Hepatocyte (in vitro differentiated cells): ENCODE data around the gene GABBR2. TPM values are rescaled to one million over a fixed set of nuclear protein-coding genes. Genes with fewer than 3 reads are reported as not detected.

Source experiments
- DNase-seq: peaks from one replicate; pipeline ENCODE4 v3.0.0-alpha.2; 2016; ENCODE audit warnings: low spot score
- H2AFZ ChIP-seq: fragments of 200-600 bp; sonication (generic); 2 replicates; pipeline ENCODE4 v1.6.0; 2016; ENCODE audit warnings: antibody characterized with exemption, mild to moderate bottlenecking
- H3K27ac ChIP-seq: fragments of 200-600 bp; sonication (generic); 2 replicates; pipeline ENCODE4 v1.5.1; 2016; ENCODE audit warnings: mild to moderate bottlenecking
- H3K27me3 ChIP-seq: fragments of 200-600 bp; sonication (generic); 2 replicates; pipeline ENCODE4 v1.6.1; 2016
- H3K36me3 ChIP-seq: fragments of 200-600 bp; sonication (generic); replicated peaks from 2 replicates; pipeline ENCODE4 v1.5.1; 2016; ENCODE audit warnings: low read depth; ENCODE audit not compliant: insufficient read depth
- H3K4me1 ChIP-seq: fragments of 200-600 bp; sonication (generic); 2 replicates; pipeline ENCODE4 v1.5.1; 2016; ENCODE audit warnings: mild to moderate bottlenecking, moderate library complexity; ENCODE audit not compliant: insufficient read depth
- H3K4me2 ChIP-seq: fragments of 200-600 bp; sonication (generic); 2 replicates; pipeline ENCODE4 v1.6.0; 2016
- H3K4me3 ChIP-seq: fragments of 200-600 bp; sonication (generic); 2 replicates; pipeline ENCODE4 v1.5.1; 2016; ENCODE audit warnings: mild to moderate bottlenecking
- H3K79me2 ChIP-seq: fragments of 200-600 bp; sonication (generic); 2 replicates; pipeline ENCODE4 v1.6.0; 2017; ENCODE audit warnings: mild to moderate bottlenecking
- H3K9me2 ChIP-seq: fragments of 200-600 bp; sonication (generic); replicated peaks from 2 replicates; pipeline ENCODE4 v1.6.0; 2017; ENCODE audit warnings: mild to moderate bottlenecking; ENCODE audit not compliant: insufficient read depth
- H3K9me3 ChIP-seq: fragments of 200-600 bp; sonication (generic); 2 replicates; pipeline ENCODE4 v1.5.1; 2016; ENCODE audit warnings: low read depth, mild to moderate bottlenecking
- H4K20me1 ChIP-seq: fragments of 200-600 bp; sonication (generic); 2 replicates; pipeline ENCODE4 v1.6.0; 2016; ENCODE audit warnings: mild to moderate bottlenecking; ENCODE audit not compliant: insufficient read depth, poor library complexity, severe bottlenecking
- CTCF ChIP-seq: fragments of 200-600 bp; sonication (generic); IDR thresholded peaks from 2 replicates; pipeline ENCODE4 v1.5.1; 2016; ENCODE audit warnings: antibody characterized with exemption, mild to moderate bottlenecking; ENCODE audit not compliant: poor library complexity
- EZH2 ChIP-seq: fragments of 200-600 bp; sonication (generic); IDR thresholded peaks from 2 replicates; pipeline ENCODE4 v1.6.1; 2016; ENCODE audit warnings: antibody characterized with exemption, mild to moderate bottlenecking, borderline replicate concordance
- EZH2phosphoT487 ChIP-seq: fragments of 200-600 bp; sonication (generic); IDR thresholded peaks from one replicate; pipeline ENCODE4 v1.6.1; 2018; ENCODE audit warnings: antibody characterized with exemption, mild to moderate bottlenecking, low read depth, moderate library complexity; ENCODE audit not compliant: unreplicated experiment, severe bottlenecking
- WGBS: methylation state at CpG from one replicate; pipeline ENCODE4 v1.1.6; 2016; ENCODE audit warnings: low lambda C conversion rate; ENCODE audit errors: missing lambda C conversion rate; 5-methylcytosine and 5-hydroxymethylcytosine counted together
- polyA plus RNA-seq: library from polyadenylated mRNA; unstranded; fragments of >200 nt; fragmentation: Nextera tagmentation; extraction: Ambion mirVana; gene quantifications from 2 replicates; pipeline ENCODE4 v1.2.1, GENCODE V29; 2016
- total RNA-seq: library from RNA; depleted of rRNA; stranded (reverse); fragments of >200 nt; gene quantifications from 2 replicates; pipeline ENCODE4 v1.2.3, GENCODE V29; 2014

GABBR2 gene
- total and polyA plus RNA-seq, 2 experiments from 2014 or later = 0.20 to 0.28 TPM

- Histone ChIP-seq H3K36me3 (no peaks in the 10 kb centered on the region), H3K4me3 (no peak overlapping the region), H3K4me2 (no peak overlapping the region), H3K9me3 (no peaks in the 10 kb centered on the region), H3K27me3 (peaks cover 10% of the 10 kb centered on the region), H3K27ac (no peak overlapping the region), H3K9me2 (no peaks in the 10 kb centered on the region), H3K4me1 (no peaks in the 10 kb centered on the region), H4K20me1 (no peaks in the 10 kb centered on the region), H3K79me2 (no peaks in the 10 kb centered on the region), H2AFZ (no peak overlapping the region)
- no peak for DNase-seq
- no peak for TF ChIP-seq EZH2
- no peak for TF ChIP-seq CTCF
- no peak for TF ChIP-seq EZH2phosphoT487
- WGBS = 83% methylated on average over 3 of the region's 3 CpGs
Observed at GRCh38 chr9:98438666-98439065, 270.1 kb downstream of the GABBR2 start.

GRCh38 chr9:98437458-98438034, 271.2 kb downstream of the GABBR2 start:
- H3K4me3 ChIP-seq = no peak overlapping the region
- 84% methylated on average over 4 of the region's 4 CpGs for WGBS
- H3K9me3 ChIP-seq = no peaks in the 10 kb centered on the region
- H3K27ac ChIP-seq = no peak overlapping the region
- H3K36me3 ChIP-seq = no peaks in the 10 kb centered on the region
- no peaks in the 10 kb centered on the region for H3K4me1 ChIP-seq
- no peaks in the 10 kb centered on the region for H4K20me1 ChIP-seq
- no peaks in the 10 kb centered on the region for H3K79me2 ChIP-seq
- H3K4me2 ChIP-seq = no peak overlapping the region
- TF ChIP-seq CTCF = no peak
- no peak for TF ChIP-seq EZH2phosphoT487
- no peak for TF ChIP-seq EZH2
- peaks cover 7% of the 10 kb centered on the region for H3K27me3 ChIP-seq
- H3K9me2 ChIP-seq = no peaks in the 10 kb centered on the region
- H2AFZ ChIP-seq = no peak overlapping the region
- DNase-seq = no peak

- TF ChIP-seq EZH2phosphoT487 (no peak), EZH2 (no peak), CTCF (no peak)
- 75% methylated on average over 4 of the region's 4 CpGs for WGBS
- H3K4me2 ChIP-seq = no peak overlapping the region
- H2AFZ ChIP-seq = no peak overlapping the region
- no peaks in the 10 kb centered on the region for H3K27me3 ChIP-seq
- H3K4me3 ChIP-seq = no peak overlapping the region
- H3K36me3 ChIP-seq = no peaks in the 10 kb centered on the region
- no peaks in the 10 kb centered on the region for H4K20me1 ChIP-seq
- DNase-seq = no peak
- no peaks in the 10 kb centered on the region for H3K79me2 ChIP-seq
- H3K9me3 ChIP-seq = no peaks in the 10 kb centered on the region
- H3K27ac ChIP-seq = no peak overlapping the region
- H3K4me1 ChIP-seq = no peaks in the 10 kb centered on the region
- no peaks in the 10 kb centered on the region for H3K9me2 ChIP-seq
Observed at GRCh38 chr9:98432960-98433359, 275.8 kb downstream of the GABBR2 start.

- no peaks in the 10 kb centered on the region for H3K9me3 ChIP-seq
- H3K4me3 ChIP-seq = no peak overlapping the region
- WGBS = 90% methylated on average over 6 of the region's 6 CpGs
- no peaks in the 10 kb centered on the region for H3K27me3 ChIP-seq
- H3K9me2 ChIP-seq = no peaks in the 10 kb centered on the region
- H3K4me1 ChIP-seq = no peaks in the 10 kb centered on the region
- H2AFZ ChIP-seq = no peak overlapping the region
- H4K20me1 ChIP-seq = no peaks in the 10 kb centered on the region
- TF ChIP-seq EZH2phosphoT487 = no peak
- no peak for TF ChIP-seq EZH2
- no peak for TF ChIP-seq CTCF
- H3K79me2 ChIP-seq = no peaks in the 10 kb centered on the region
- H3K36me3 ChIP-seq = no peaks in the 10 kb centered on the region
- no peak for DNase-seq
- no peak overlapping the region for H3K27ac ChIP-seq
- H3K4me2 ChIP-seq = no peak overlapping the region
Observed at GRCh38 chr9:98432134-98432533, 276.6 kb downstream of the GABBR2 start.
